PC-3 (cell line): ENCODE measurements around the gene ADAD2.

Experiments used
- CTCF ChIP-seq: fragments of 300-600 bp; sonication (generic); conservative IDR thresholded peaks from 2 replicates; pipeline ENCODE4 v1.5.1; 2017; ENCODE audit warnings: antibody characterized with exemption, low read depth, mild to moderate bottlenecking, low read length
- EZH2 ChIP-seq: fragments of 300-600 bp; sonication (generic); IDR thresholded peaks from one replicate; pipeline ENCODE4 v1.6.1; 2017; ENCODE audit warnings: antibody characterized with exemption, mild to moderate bottlenecking, low read length; ENCODE audit not compliant: unreplicated experiment
- EZH2phosphoT487 ChIP-seq: fragments of 300-600 bp; sonication (generic); IDR thresholded peaks from 2 replicates; pipeline ENCODE4 v1.6.1; 2018; ENCODE audit warnings: mild to moderate bottlenecking, antibody characterized with exemption, low read length, borderline replicate concordance

DNA sequence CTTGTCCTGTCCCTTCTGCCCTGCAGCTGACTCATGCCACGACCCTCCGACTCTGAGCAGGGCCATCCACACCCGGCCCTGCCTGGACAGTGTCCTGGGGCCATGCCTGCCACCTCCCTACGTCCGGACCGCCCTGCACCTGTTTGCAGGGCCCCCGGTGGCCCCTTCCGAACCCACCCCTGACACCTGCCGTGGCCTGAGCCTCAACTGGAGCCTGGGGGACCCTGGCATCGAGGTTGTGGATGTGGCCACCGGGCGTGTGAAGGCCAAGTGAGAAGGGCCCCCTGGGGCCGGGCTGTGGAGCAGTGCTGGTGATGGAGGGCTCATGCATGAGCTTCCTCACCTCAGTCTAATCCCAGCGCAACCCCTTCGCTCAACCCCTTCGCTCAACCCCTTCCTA is 5.1 kb downstream of the ADAD2 start:
- TF ChIP-seq CTCF (no peak), EZH2phosphoT487 (no peak), EZH2 (no peak)
